H1 (cell line): Measurements from ENCODE around the gene PCSK4. TPM values are rescaled to one million over a fixed set of nuclear protein-coding genes. Genes with fewer than 3 reads are reported as not detected.
A peak's percentile ranks its signal among the peaks of the same experiment; 100 is the strongest.

ENCODE experiments used
- CTCF ChIA-PET: fragments of 300-600 bp; sonication (Branson Sonifier 250); formaldehyde crosslinking; loops from one replicate; lab custom pipeline; 2021; ENCODE audit not compliant: partially characterized antibody; lab: Charles Lee
- POLR2A ChIA-PET: fragments of 300-600 bp; sonication (Branson Sonifier 250); formaldehyde crosslinking; loops from one replicate; lab custom pipeline; 2021; ENCODE audit warnings: inconsistent platforms; ENCODE audit not compliant: partially characterized antibody; lab: Charles Lee
- DNase-seq, 2 experiments: peaks; one replicate each; pipeline versions ENCODE4 v3.0.0 to v3.0.0-alpha.2; 2010 to 2022; ENCODE audit warnings: low spot score in 2 of 2, low read depth in 1 of 2, mixed read lengths in 1 of 2
- FAIRE-seq: peaks from 2 replicates; lab custom pipeline; 2011; peaks lifted over from hg19 to GRCh38; lab: Jason Lieb, UNC
- H2AFZ ChIP-seq: 2 replicates; pipeline ENCODE4 v1.8.1; 2012; ENCODE audit warnings: low read length, inconsistent platforms
- H2AK5ac ChIP-seq: 2 replicates; pipeline ENCODE4 v1.6.1; 2013; ENCODE audit warnings: low read depth, low read length
- H2BK120ac ChIP-seq: replicated peaks from 2 replicates; pipeline ENCODE3; 2013; ENCODE audit warnings: low read depth, low read length, inconsistent platforms
- H2BK12ac ChIP-seq: 2 replicates; pipeline ENCODE4 v1.6.1; 2013; ENCODE audit warnings: low read depth, low read length
- H2BK15ac ChIP-seq: 2 replicates; pipeline ENCODE4 v1.6.1; 2013; ENCODE audit warnings: low read length
- H2BK20ac ChIP-seq: 2 replicates; pipeline ENCODE4 v1.6.1; 2013; ENCODE audit warnings: low read length
- H2BK5ac ChIP-seq: 2 replicates; pipeline ENCODE4 v1.6.1; 2013; ENCODE audit warnings: low read depth, low read length
- H3K14ac ChIP-seq: 2 replicates; pipeline ENCODE4 v1.6.1; 2013; ENCODE audit warnings: inconsistent platforms; ENCODE audit not compliant: insufficient read length
- H3K18ac ChIP-seq: 2 replicates; pipeline ENCODE4 v1.6.1; 2013; ENCODE audit warnings: low read length; ENCODE audit errors: extremely low read depth
- H3K23ac ChIP-seq: 2 replicates; pipeline ENCODE4 v1.6.1; 2013; ENCODE audit warnings: inconsistent platforms; ENCODE audit not compliant: insufficient read length
- H3K23me2 ChIP-seq: 2 replicates; pipeline ENCODE4 v1.6.1; 2013; ENCODE audit warnings: low read depth, low read length
- H3K27ac ChIP-seq: 2 replicates; pipeline ENCODE4 v1.6.1; 2011; ENCODE audit warnings: low read depth, low read length, inconsistent platforms
- H3K27me3 ChIP-seq, 4 experiments: replicated peaks in 1 of 4; 1 replicate in 1 of 4; 2 replicates in 3 of 4; pipeline versions ENCODE4 v1.6.1 to v1.8.1; 2011 to 2013; ENCODE audit warnings: low read length in 3 of 4, mild to moderate bottlenecking in 3 of 4, inconsistent platforms in 2 of 4, mixed read lengths in 2 of 4, moderate library complexity in 1 of 4; ENCODE audit not compliant: control insufficient read depth in 3 of 4, insufficient read depth in 3 of 4; ENCODE audit errors: extremely low read depth in 1 of 4
- H3K36me3 ChIP-seq, 4 experiments: 2 replicates each; pipeline versions ENCODE4 v1.6.1 to v1.8.1; 2011 to 2013; ENCODE audit warnings: mild to moderate bottlenecking in 4 of 4, low read length in 3 of 4, moderate library complexity in 2 of 4, control low read depth in 1 of 4, inconsistent platforms in 1 of 4; ENCODE audit not compliant: insufficient read depth in 4 of 4, control insufficient read depth in 2 of 4
- H3K4ac ChIP-seq: replicated peaks from 2 replicates; pipeline ENCODE3; 2013; ENCODE audit warnings: low read length, low read depth, mixed read lengths, inconsistent platforms; ENCODE audit not compliant: insufficient read length
- H3K4me1 ChIP-seq, 4 experiments: replicated peaks in 1 of 4; 1 replicate in 1 of 4; 2 replicates in 3 of 4; pipeline versions ENCODE4 v1.6.1 to v1.8.1; 2011 to 2013; ENCODE audit warnings: low read length in 3 of 4, inconsistent platforms in 2 of 4, mixed read lengths in 1 of 4; ENCODE audit not compliant: insufficient read depth in 4 of 4, control insufficient read depth in 3 of 4
- H3K4me2 ChIP-seq, 2 experiments: 2 replicates each; pipeline versions ENCODE4 v1.6.1 to v1.8.1; 2011 to 2013; ENCODE audit warnings: low read depth in 2 of 2, low read length in 2 of 2, control low read depth in 1 of 2, inconsistent platforms in 1 of 2, mild to moderate bottlenecking in 1 of 2; ENCODE audit not compliant: insufficient read depth in 1 of 2
- H3K4me3 ChIP-seq, 4 experiments: fragments of 200-600, 300-600 bp in 1 of 4; sonication (generic), shearing (Covaris generic), sonication (Bioruptor Twin) in 1 of 4; 2 replicates each; pipeline versions ENCODE4 v1.5.1 to v1.8.1; 2011 to 2016; ENCODE audit warnings: low read length in 4 of 4, low read depth in 3 of 4, control low read depth in 2 of 4, inconsistent platforms in 2 of 4, mild to moderate bottlenecking in 2 of 4, mixed read lengths in 1 of 4, moderate library complexity in 1 of 4; ENCODE audit not compliant: insufficient read depth in 2 of 4; ENCODE audit errors: extremely low read depth in 1 of 4
- H3K56ac ChIP-seq: replicated peaks from 2 replicates; pipeline ENCODE3; 2013; ENCODE audit warnings: low read depth, mild to moderate bottlenecking, mixed read lengths, low read length, inconsistent platforms; ENCODE audit not compliant: insufficient read length
- H3K79me1 ChIP-seq: 2 replicates; pipeline ENCODE4 v1.6.1; 2013; ENCODE audit warnings: low read depth, low read length, control low read depth
- H3K79me2 ChIP-seq, 2 experiments: 2 replicates each; pipeline versions ENCODE4 v1.6.1 to v1.8.1; 2012 to 2013; ENCODE audit warnings: low read length in 2 of 2, mild to moderate bottlenecking in 2 of 2, inconsistent platforms in 1 of 2; ENCODE audit not compliant: insufficient read depth in 2 of 2, control insufficient read depth in 1 of 2
- H3K9ac ChIP-seq, 4 experiments: replicated peaks in 1 of 4; 1 replicate in 1 of 4; 2 replicates in 3 of 4; pipeline versions ENCODE4 v1.6.1 to v1.8.1; 2011 to 2013; ENCODE audit warnings: low read depth in 3 of 4, low read length in 3 of 4, control low read depth in 2 of 4, mild to moderate bottlenecking in 2 of 4, moderate library complexity in 2 of 4, inconsistent platforms in 1 of 4; ENCODE audit errors: extremely low read depth in 1 of 4
- H3K9me3 ChIP-seq, 2 experiments: 2 replicates each; pipeline versions ENCODE4 v1.6.1 to v1.8.1; 2012 to 2013; ENCODE audit warnings: mild to moderate bottlenecking in 2 of 2, moderate library complexity in 2 of 2, control low read depth in 1 of 2, inconsistent platforms in 1 of 2, low read depth in 1 of 2, low read length in 1 of 2, mixed read lengths in 1 of 2; ENCODE audit not compliant: insufficient read depth in 2 of 2
- H4K20me1 ChIP-seq, 2 experiments: replicated peaks in 1 of 2; 2 replicates each; pipeline versions ENCODE3 to v1.8.1; 2011 to 2013; ENCODE audit warnings: inconsistent platforms in 2 of 2, low read length in 2 of 2, mild to moderate bottlenecking in 1 of 2; ENCODE audit not compliant: insufficient read depth in 2 of 2, control insufficient read depth in 1 of 2
- H4K5ac ChIP-seq: 2 replicates; pipeline ENCODE4 v1.6.1; 2013; ENCODE audit warnings: low read length, low read depth, mixed read lengths, inconsistent platforms; ENCODE audit not compliant: insufficient read length
- H4K8ac ChIP-seq: 2 replicates; pipeline ENCODE4 v1.8.0; 2013; ENCODE audit warnings: mild to moderate bottlenecking, moderate library complexity, low read length, inconsistent platforms; ENCODE audit not compliant: insufficient read depth; ENCODE audit errors: extremely low read depth
- H4K91ac ChIP-seq: replicated peaks from 2 replicates; pipeline ENCODE3; 2013; ENCODE audit warnings: low read length, mixed read lengths, inconsistent platforms; ENCODE audit not compliant: insufficient read length
- GABPA ChIP-seq: IDR thresholded peaks from 2 replicates; pipeline ENCODE4 v1.6.1; 2011; ENCODE audit warnings: mild to moderate bottlenecking, low read length, moderate library complexity, borderline replicate concordance; ENCODE audit not compliant: insufficient read depth
- RFX5 ChIP-seq: IDR thresholded peaks from 2 replicates; pipeline ENCODE4 v1.6.1; 2011; ENCODE audit warnings: low read depth, low read length, improper control_type of control experiment, borderline replicate concordance
- SIN3A ChIP-seq, 2 experiments: IDR thresholded peaks in 1 of 2; conservative IDR thresholded peaks in 1 of 2; 2 replicates each; pipeline ENCODE4 v1.6.1; 2011 to 2012; ENCODE audit warnings: low read length in 2 of 2, improper control_type of control experiment in 1 of 2, low read depth in 1 of 2, mild to moderate bottlenecking in 1 of 2
- SUZ12 ChIP-seq: fragments of 200-600 bp; sonication (generic); IDR thresholded peaks from 2 replicates; pipeline ENCODE4 v1.6.1; 2012; ENCODE audit warnings: mild to moderate bottlenecking, inconsistent platforms, low read length, moderate library complexity, mixed read lengths
- ZNF274 ChIP-seq: IDR thresholded peaks from 2 replicates; pipeline ENCODE4 v1.7.0; 2012; ENCODE audit warnings: low read length, borderline replicate concordance; ENCODE audit errors: extremely low read depth
- WGBS, 2 experiments: shearing (Covaris generic) in 1 of 2; methylation state at CpG; one replicate each; pipeline versions ENCODE4 v1.1.6 to v1.1.7; 2013 to 2015; ENCODE audit warnings: low lambda C conversion rate in 2 of 2, mixed read lengths in 2 of 2, inconsistent platforms in 1 of 2, low coverage in 1 of 2, missing lambda C conversion rate in 1 of 2; ENCODE audit not compliant: insufficient replicate concordance in 2 of 2, insufficient coverage in 1 of 2, insufficient read length in 1 of 2; ENCODE audit errors: extremely low coverage in 1 of 2, missing lambda C conversion rate in 1 of 2; 5-methylcytosine and 5-hydroxymethylcytosine counted together
- polyA plus RNA-seq, 7 experiments: library from polyadenylated mRNA; depleted of rRNA in 3 of 7; stranded (reverse) in 5 of 7; unstranded in 2 of 7; fragments of >200 nt in 5 of 7; fragments of 200-250 nt in 2 of 7; gene quantifications; 1 replicate in 5 of 7; 2 replicates in 1 of 7; 4 replicates in 1 of 7; pipeline versions ENCODE4 v1.2.1 to v1.2.3, GENCODE V29; 2011 to 2013; ENCODE audit warnings: missing spikeins in 2 of 7, mixed read lengths in 2 of 7
- total RNA-seq: library from RNA; stranded (reverse); fragmentation: NEBNext Ultra II Directional; extraction: Animal tissue kit (Norgen Biotek cat#: 25700); gene quantifications from 2 replicates; pipeline ENCODE4 v1.2.1, GENCODE V29; 2021
- TF ChIP-seq, protein P1 (sequence below): IDR thresholded peaks from 2 replicates; pipeline ENCODE4 v1.6.1; 2012; ENCODE audit warnings: inconsistent platforms
- TF ChIP-seq, protein P2 (sequence below), 3 experiments: IDR thresholded peaks; 1 replicate in 2 of 3; 2 replicates in 1 of 3; pipeline versions ENCODE4 v1.5.1 to v1.6.1; 2011; ENCODE audit warnings: low read length in 3 of 3, mild to moderate bottlenecking in 3 of 3, inconsistent platforms in 2 of 3, low read depth in 1 of 3, moderate library complexity in 1 of 3; ENCODE audit not compliant: insufficient read depth in 1 of 3; ENCODE audit errors: control extremely low read depth in 1 of 3

PCSK4 gene
- total and polyA plus RNA-seq, 2 of the 8 experiments (the other 6 are each of a cell fraction or from before 2014, with no cell fraction given): 9.8 to 10.7 TPM

DNA sequence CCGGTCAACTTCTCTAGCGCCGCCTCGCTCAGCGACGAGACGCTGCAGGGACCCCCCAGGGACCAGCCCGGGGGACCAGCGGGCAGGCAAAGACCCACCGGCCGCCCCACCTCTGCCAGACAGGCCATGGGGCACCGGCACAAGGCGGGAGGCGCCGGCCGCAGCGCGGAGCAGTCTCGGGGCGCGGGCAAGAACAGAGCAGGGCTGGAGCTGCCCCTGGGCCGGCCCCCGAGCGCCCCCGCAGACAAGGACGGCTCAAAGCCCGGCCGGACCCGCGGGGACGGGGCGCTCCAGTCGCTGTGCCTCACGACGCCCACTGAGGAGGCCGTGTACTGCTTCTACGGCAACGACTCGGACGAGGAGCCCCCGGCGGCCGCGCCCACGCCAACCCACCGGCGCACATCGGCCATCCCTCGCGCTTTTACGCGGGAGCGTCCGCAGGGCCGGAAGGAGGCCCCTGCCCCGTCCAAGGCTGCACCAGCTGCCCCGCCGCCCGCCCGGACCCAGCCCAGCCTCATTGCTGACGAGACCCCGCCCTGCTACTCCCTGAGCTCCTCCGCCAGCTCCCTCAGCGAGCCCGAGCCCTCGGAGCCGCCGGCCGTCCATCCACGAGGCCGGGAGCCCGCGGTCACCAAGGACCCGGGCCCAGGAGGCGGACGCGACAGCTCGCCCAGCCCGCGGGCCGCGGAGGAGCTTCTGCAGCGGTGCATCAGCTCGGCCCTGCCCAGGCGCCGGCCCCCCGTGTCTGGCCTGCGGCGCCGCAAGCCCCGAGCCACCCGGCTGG lies 22.5 kb downstream of the PCSK4 start:
- H3K9ac ChIP-seq: no peak overlapping the region
- no peak for TF ChIP-seq RFX5
- TF ChIP-seq GABPA: 0 out of 2 replicates have a peak, but pooled peaks have one; percentile 4
- peak; percentile 34 for TF ChIP-seq SUZ12
- TF ChIP-seq, protein P1, sequence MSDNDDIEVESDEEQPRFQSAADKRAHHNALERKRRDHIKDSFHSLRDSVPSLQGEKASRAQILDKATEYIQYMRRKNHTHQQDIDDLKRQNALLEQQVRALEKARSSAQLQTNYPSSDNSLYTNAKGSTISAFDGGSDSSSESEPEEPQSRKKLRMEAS: 0 out of 2 replicates have a peak, but pooled peaks have one; percentile 2
- TF ChIP-seq, protein P2, sequence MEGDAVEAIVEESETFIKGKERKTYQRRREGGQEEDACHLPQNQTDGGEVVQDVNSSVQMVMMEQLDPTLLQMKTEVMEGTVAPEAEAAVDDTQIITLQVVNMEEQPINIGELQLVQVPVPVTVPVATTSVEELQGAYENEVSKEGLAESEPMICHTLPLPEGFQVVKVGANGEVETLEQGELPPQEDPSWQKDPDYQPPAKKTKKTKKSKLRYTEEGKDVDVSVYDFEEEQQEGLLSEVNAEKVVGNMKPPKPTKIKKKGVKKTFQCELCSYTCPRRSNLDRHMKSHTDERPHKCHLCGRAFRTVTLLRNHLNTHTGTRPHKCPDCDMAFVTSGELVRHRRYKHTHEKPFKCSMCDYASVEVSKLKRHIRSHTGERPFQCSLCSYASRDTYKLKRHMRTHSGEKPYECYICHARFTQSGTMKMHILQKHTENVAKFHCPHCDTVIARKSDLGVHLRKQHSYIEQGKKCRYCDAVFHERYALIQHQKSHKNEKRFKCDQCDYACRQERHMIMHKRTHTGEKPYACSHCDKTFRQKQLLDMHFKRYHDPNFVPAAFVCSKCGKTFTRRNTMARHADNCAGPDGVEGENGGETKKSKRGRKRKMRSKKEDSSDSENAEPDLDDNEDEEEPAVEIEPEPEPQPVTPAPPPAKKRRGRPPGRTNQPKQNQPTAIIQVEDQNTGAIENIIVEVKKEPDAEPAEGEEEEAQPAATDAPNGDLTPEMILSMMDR (IDR thresholded peaks at IDR 0.05; ENCODE audit: control extremely low read depth in 1 of 3, insufficient read depth in 1 of 3, low read depth in 1 of 3, low read length in 3 of 3): no peak
- TF ChIP-seq ZNF274: no peak
- TF ChIP-seq SIN3A (conservative IDR thresholded peaks at IDR 0.05 in 1 of 2, IDR thresholded peaks at IDR 0.05 in 1 of 2; ENCODE audit: low read depth in 1 of 2, low read length in 2 of 2): no peak

More for the DNA sequence above, 22.5 kb downstream of the PCSK4 start:
- H2BK20ac ChIP-seq: no peak overlapping the region
- H4K5ac ChIP-seq: no peak overlapping the region
- H3K4me3 ChIP-seq: peak overlapping the region in 2 of 4 experiments; percentile 23 to 51; a peak in 3 of 8 replicates
- H3K18ac ChIP-seq: no peak overlapping the region
- peaks cover 13% of the 10 kb centered on the region; the same call in 1 of the 2 replicates for H3K23me2 ChIP-seq
- H3K27me3 ChIP-seq: peaks cover 66 to 87% (median 85%) of the 10 kb centered on the region in 4 experiments
- H4K8ac ChIP-seq: peak overlapping the region; percentile 92; the same call in 1 of the 2 replicates
- no peak overlapping the region for H2BK5ac ChIP-seq
- no peak overlapping the region for H3K27ac ChIP-seq
- no peak overlapping the region for H2AK5ac ChIP-seq
- H3K4ac ChIP-seq: no peak overlapping the region
- H2AFZ ChIP-seq: no peak overlapping the region
- no peaks in the 10 kb centered on the region for H3K79me2 ChIP-seq
- H4K91ac ChIP-seq: no peak overlapping the region
- no peak for FAIRE-seq
- DNase-seq: peak in 1 of 2 experiments; percentile 71
- WGBS, 2 experiments: 10% methylated on average over 58 of the region's 92 CpGs; no CpG with 5 or more reads in 1 of the 2 experiments
- no peak overlapping the region for H3K23ac ChIP-seq
- H3K79me1 ChIP-seq: no peaks in the 10 kb centered on the region
- H3K4me2 ChIP-seq: peak overlapping the region; percentile 64 to 86
- POLR2A ChIA-PET: interaction anchor here (0.6 to 5.5 kb wide), 12 partner anchors 8 to 397 kb away, joined by 3 to 72 read pairs (median 4); partner anchors contain the start of gene CIRBP
- H2BK15ac ChIP-seq: no peak overlapping the region
- peaks cover 0 to 51% (median 28%) of the 10 kb centered on the region in 4 experiments; a peak in 5 of 7 replicates for H3K4me1 ChIP-seq
- no peak overlapping the region for H3K56ac ChIP-seq
- no peak overlapping the region for H2BK120ac ChIP-seq
- H4K20me1 ChIP-seq: peaks cover 20 to 46% of the 10 kb centered on the region in 2 experiments
- no peak overlapping the region for H2BK12ac ChIP-seq
- peaks cover 0 to 7% of the 10 kb centered on the region in 2 experiments; a peak in 1 of 4 replicates for H3K9me3 ChIP-seq
- CTCF ChIA-PET: interaction anchor here (0.9 to 5.5 kb wide), 8 partner anchors 10 to 391 kb away, joined by 3 to 53 read pairs (median 8); no protein-coding TSS in a partner anchor
- H3K14ac ChIP-seq: no peak overlapping the region
- H3K36me3 ChIP-seq: peaks cover 0 to 41% (median 0%) of the 10 kb centered on the region in 4 experiments; a peak in 2 of 8 replicates
